KMS-11 (cell line): ENCODE measurements around the gene LCP2.

ENCODE experiments used
- H2AFZ ChIP-seq: fragments of 200-600 bp; sonication (generic); 2 replicates; pipeline ENCODE4 v1.6.1; 2016; ENCODE audit warnings: antibody characterized with exemption, mixed run types, low read depth
- H3K27ac ChIP-seq: fragments of 200-600 bp; sonication (generic); 2 replicates; pipeline ENCODE4 v1.6.1; 2016; ENCODE audit warnings: mild to moderate bottlenecking, mixed run types
- H3K27me3 ChIP-seq: fragments of 200-600 bp; sonication (generic); 2 replicates; pipeline ENCODE4 v1.6.1; 2017; ENCODE audit warnings: mild to moderate bottlenecking, low read depth, mixed run types, moderate library complexity; ENCODE audit not compliant: insufficient read depth
- H3K36me3 ChIP-seq: fragments of 200-600 bp; sonication (generic); 2 replicates; pipeline ENCODE4 v1.6.1; 2017; ENCODE audit warnings: mild to moderate bottlenecking, mixed run types; ENCODE audit not compliant: insufficient read depth
- H3K4me1 ChIP-seq: fragments of 200-600 bp; sonication (generic); 2 replicates; pipeline ENCODE4 v1.6.1; 2016; ENCODE audit warnings: mild to moderate bottlenecking, low read depth, mixed run types; ENCODE audit not compliant: poor library complexity, severe bottlenecking
- H3K4me2 ChIP-seq: fragments of 200-600 bp; sonication (generic); 2 replicates; pipeline ENCODE4 v1.7.0; 2016; ENCODE audit warnings: mild to moderate bottlenecking, mixed run types
- H3K4me3 ChIP-seq: fragments of 200-600 bp; sonication (generic); IDR thresholded peaks from 2 replicates; pipeline ENCODE4 v1.6.1; 2017; ENCODE audit warnings: low read depth, low read length, mixed read lengths; ENCODE audit not compliant: insufficient read depth
- H3K79me2 ChIP-seq: fragments of 200-600 bp; sonication (generic); 2 replicates; pipeline ENCODE4 v1.6.1; 2016; ENCODE audit warnings: low read depth, mixed run types; ENCODE audit not compliant: insufficient read depth
- H3K9ac ChIP-seq: fragments of 200-600 bp; sonication (generic); 2 replicates; pipeline ENCODE4 v1.6.1; 2016; ENCODE audit warnings: mild to moderate bottlenecking, mixed run types
- H4K20me1 ChIP-seq: fragments of 200-600 bp; sonication (generic); 2 replicates; pipeline ENCODE4 v1.6.1; 2016; ENCODE audit warnings: mild to moderate bottlenecking, mixed run types; ENCODE audit not compliant: insufficient read depth
- CTCF ChIP-seq: fragments of 200-600 bp; sonication (generic); conservative IDR thresholded peaks from 2 replicates; pipeline ENCODE4 v1.6.1; 2017; ENCODE audit warnings: low read depth, mild to moderate bottlenecking, antibody characterized with exemption, low read length, moderate library complexity, mixed read lengths

The LCP2 gene

GRCh38 chr5:170221327-170221741, 76.2 kb downstream of the LCP2 start:
- Histone ChIP-seq H3K79me2 (no peaks in the 10 kb centered on the region), H3K9ac (no peak overlapping the region), H4K20me1 (no peaks in the 10 kb centered on the region), H3K27ac (no peak overlapping the region), H3K4me2 (no peak overlapping the region), H3K36me3 (no peaks in the 10 kb centered on the region), H3K4me3 (no peak overlapping the region), H2AFZ (no peak overlapping the region), H3K4me1 (no peaks in the 10 kb centered on the region), H3K27me3 (no peaks in the 10 kb centered on the region)
- TF ChIP-seq CTCF, result no peak

- no peak overlapping the region for H3K4me2 ChIP-seq
- H3K27ac ChIP-seq, result no peak overlapping the region
Observed at GRCh38 chr5:170220191-170220590, 77.4 kb downstream of the LCP2 start.

GRCh38 chr5:170219615-170220014, 78.0 kb downstream of the LCP2 start:
- Histone ChIP-seq H3K27ac (no peak overlapping the region), H3K27me3 (no peaks in the 10 kb centered on the region), H2AFZ (no peak overlapping the region), H4K20me1 (no peaks in the 10 kb centered on the region), H3K4me2 (no peak overlapping the region), H3K9ac (no peak overlapping the region), H3K79me2 (no peaks in the 10 kb centered on the region), H3K4me1 (no peaks in the 10 kb centered on the region), H3K4me3 (no peak overlapping the region), H3K36me3 (no peaks in the 10 kb centered on the region)
- no peak for TF ChIP-seq CTCF

More at GRCh38 chr5:170220191-170220590, 77.4 kb downstream of the LCP2 start:
- no peak overlapping the region for H3K4me3 ChIP-seq
- no peak for TF ChIP-seq CTCF
- H4K20me1 ChIP-seq, result no peaks in the 10 kb centered on the region
- H3K79me2 ChIP-seq, result no peaks in the 10 kb centered on the region
- H2AFZ ChIP-seq, result no peak overlapping the region
- H3K9ac ChIP-seq, result no peak overlapping the region
- no peaks in the 10 kb centered on the region for H3K4me1 ChIP-seq
- no peaks in the 10 kb centered on the region for H3K36me3 ChIP-seq
- H3K27me3 ChIP-seq, result no peaks in the 10 kb centered on the region

GRCh38 chr5:170218726-170219125, 78.9 kb downstream of the LCP2 start:
- H3K36me3 ChIP-seq, result no peaks in the 10 kb centered on the region
- no peaks in the 10 kb centered on the region for H4K20me1 ChIP-seq
- H3K4me2 ChIP-seq, result no peak overlapping the region
- TF ChIP-seq CTCF, result no peak
- no peak overlapping the region for H3K27ac ChIP-seq
- no peaks in the 10 kb centered on the region for H3K27me3 ChIP-seq
- H3K9ac ChIP-seq, result no peak overlapping the region
- no peak overlapping the region for H2AFZ ChIP-seq
- no peak overlapping the region for H3K4me3 ChIP-seq
- no peaks in the 10 kb centered on the region for H3K4me1 ChIP-seq
- H3K79me2 ChIP-seq, result no peaks in the 10 kb centered on the region
